H4 (cell line): ENCODE measurements around the gene CNPY1. TPM values are rescaled to one million over a fixed set of nuclear protein-coding genes. Genes with fewer than 3 reads are reported as not detected.

Source experiments
- DNase-seq: peaks from one replicate; pipeline ENCODE4 v3.0.0-alpha.2; 2015; ENCODE audit warnings: low spot score
- total RNA-seq: library from RNA; depleted of rRNA; stranded (reverse); fragments of >200 nt; shearing (Covaris generic); gene quantifications from 2 replicates; pipeline ENCODE4 v1.2.3, GENCODE V29; 2014

CNPY1 gene
- total RNA-seq, 1 experiment from 2014 or later = 0.08 TPM

DNA sequence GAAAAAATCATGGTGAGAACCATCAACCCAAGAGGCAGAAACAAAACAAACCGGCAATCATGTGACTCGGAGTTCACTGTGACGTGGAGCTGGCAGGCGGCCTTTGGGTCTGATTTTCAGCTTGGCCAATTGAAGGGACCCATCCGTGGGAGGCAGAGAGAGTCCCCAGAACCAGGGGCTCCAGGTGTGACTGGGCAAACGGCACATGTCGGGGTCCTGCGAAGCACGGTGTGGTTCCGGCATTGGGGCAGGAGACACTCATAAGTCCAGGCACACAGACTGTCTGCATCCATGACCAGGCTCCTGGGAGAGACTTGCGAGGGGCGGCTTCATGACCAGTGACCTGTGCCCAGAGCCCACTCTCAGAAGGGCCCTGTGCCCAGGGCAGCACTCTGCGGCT lies 12.6 kb upstream of the CNPY1 start:
- DNase-seq = no peak

GRCh38 chr7:155558351-155558750 lies 12.0 kb upstream of the CNPY1 start:
- DNase-seq = no peak

GRCh38 chr7:155557778-155558177 lies 11.4 kb upstream of the CNPY1 start:
- DNase-seq = no peak

GRCh38 chr7:155556763-155557162 lies 10.4 kb upstream of the CNPY1 start:
- no peak for DNase-seq

GRCh38 chr7:155555116-155555695 lies 8.8 kb upstream of the CNPY1 start:
- no peak for DNase-seq

- DNase-seq = no peak
Observed at GRCh38 chr7:155553871-155554270, 7.5 kb upstream of the CNPY1 start.

DNA sequence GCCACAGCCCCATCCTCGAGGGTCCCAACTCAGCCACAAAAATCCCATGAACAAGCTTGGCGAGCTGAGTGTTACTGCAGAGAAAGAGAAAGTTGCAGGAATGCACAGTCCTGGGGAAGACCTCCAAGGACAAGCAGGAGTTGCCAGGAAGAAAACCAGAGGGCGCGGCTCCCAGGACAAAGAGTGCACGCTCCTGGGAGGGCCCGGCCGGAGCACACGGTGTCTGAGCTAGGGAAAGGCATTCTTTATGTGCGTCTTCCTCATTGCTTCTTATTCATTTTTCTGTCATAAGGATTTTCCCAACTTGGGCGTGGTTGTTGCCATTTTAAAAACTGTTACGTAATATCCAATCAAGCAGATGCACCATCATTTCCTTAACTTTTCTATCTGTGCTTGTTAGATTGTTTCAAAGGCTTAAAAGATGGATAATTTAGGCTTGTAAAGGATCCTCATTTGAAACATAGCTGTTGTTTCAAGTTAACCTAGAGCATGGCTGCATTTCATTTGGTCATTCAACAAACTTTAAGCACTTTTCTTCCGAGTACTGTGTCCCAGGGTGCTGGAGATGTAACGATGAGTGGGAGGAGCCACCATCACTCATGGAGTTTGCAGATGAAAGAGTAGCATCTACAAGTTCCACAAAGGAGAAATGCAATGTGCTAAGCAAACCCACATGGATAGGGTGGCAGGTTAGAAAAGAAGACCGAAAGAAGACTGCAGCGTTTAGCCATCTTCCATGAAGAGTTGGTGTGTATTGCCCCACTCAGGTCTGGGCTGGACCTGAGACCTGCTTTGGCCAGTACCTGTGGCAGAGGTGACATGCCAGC lies 5.6 kb upstream of the CNPY1 start:
- DNase-seq = no peak

- no peak for DNase-seq
Observed at GRCh38 chr7:155550916-155551315, 4.6 kb upstream of the CNPY1 start.

DNA sequence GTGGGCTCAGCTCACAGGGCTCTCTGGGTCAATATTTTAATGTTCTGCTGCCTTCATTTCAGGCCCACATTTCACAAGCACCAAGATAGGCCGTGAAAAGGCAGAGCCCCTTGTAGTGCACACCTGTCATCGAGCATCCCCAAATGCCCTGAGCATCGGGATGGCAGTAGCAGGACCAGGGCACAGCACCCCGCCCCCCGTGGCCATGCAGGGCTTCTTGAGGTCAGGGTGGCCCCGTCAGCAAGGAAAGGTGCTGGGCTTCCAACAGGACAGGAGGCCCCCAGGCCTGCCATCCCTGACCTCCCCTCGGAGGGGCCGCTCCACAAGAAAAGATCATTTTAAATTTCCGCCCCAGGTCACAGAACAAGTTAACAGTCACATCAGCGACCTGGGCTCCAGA lies 2.9 kb upstream of the CNPY1 start:
- no peak for DNase-seq

DNA sequence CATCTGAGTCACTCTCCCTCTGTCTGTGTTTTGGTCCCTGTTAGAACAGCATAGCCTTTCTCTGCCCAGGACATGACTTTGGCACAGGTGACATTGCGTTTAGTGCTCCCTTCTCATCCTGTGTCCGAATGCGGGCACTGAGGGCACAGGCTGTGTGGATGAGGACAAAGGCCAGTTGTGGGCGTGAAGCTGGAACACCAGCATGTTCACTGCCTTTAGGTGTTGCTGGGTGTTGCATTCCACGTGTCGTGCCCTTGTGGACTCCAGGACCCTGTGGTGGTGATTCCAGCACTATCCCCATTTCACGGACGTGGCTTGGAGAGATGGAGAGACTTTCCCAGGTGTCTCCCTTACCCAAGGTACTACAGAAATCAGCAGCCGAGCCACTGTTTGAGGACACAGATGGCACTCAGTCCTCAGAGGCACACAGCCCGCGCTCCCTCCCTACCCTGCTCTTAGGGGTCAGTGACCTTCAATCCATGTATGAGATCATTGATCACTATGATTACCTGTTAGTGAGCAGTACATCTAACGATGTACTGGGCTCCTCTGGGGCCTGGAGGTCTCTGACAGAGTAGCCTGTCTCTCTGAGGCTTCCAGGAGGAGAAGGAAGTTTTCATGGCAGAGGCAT lies 917 bp upstream of the CNPY1 start:
- DNase-seq = no peak

GRCh38 chr7:155545348-155545747 lies 1.0 kb downstream of the CNPY1 start:
- no peak for DNase-seq

DNA sequence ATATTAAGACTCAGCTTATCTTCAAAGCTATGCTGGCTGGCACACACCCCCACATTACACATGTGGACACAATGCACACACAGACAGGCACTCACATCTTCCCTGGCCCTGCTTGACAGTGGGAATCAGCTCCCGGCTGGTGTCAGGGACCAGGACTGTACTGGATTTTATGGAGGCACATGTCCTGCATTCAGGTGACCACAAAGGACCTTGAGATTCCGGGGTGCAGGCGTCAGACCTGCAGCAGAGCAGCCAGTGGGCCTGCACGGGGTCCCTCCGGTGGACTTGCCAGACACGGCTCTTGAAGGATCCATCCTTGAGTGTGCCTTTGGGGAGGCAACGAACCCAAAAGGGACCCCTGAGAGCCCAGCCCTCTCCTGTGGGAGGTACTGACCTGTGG lies 1.9 kb downstream of the CNPY1 start:
- no peak for DNase-seq

DNA sequence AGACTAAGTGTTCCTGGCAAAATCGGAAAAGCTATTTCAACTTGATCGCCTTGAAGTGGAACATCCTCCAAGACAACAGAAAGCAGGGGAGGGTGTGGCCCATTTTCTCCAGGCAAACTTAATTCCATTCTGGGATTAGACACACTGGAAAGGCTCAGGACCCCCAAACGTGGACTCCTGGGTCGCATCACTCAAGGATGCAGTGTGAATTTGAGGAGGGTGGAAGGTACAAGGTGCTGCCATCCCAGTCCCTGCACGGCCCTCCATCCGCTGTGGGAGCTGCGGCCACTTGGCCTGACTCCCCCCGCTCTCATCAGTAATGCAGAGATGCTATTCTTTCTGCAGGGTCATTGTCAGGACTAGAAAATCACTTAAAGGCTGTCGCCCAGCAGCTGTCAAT lies 2.4 kb downstream of the CNPY1 start:
- DNase-seq = no peak

- DNase-seq = peak; percentile 42
Observed at GRCh38 chr7:155543011-155543876, 3.1 kb downstream of the CNPY1 start.

DNA sequence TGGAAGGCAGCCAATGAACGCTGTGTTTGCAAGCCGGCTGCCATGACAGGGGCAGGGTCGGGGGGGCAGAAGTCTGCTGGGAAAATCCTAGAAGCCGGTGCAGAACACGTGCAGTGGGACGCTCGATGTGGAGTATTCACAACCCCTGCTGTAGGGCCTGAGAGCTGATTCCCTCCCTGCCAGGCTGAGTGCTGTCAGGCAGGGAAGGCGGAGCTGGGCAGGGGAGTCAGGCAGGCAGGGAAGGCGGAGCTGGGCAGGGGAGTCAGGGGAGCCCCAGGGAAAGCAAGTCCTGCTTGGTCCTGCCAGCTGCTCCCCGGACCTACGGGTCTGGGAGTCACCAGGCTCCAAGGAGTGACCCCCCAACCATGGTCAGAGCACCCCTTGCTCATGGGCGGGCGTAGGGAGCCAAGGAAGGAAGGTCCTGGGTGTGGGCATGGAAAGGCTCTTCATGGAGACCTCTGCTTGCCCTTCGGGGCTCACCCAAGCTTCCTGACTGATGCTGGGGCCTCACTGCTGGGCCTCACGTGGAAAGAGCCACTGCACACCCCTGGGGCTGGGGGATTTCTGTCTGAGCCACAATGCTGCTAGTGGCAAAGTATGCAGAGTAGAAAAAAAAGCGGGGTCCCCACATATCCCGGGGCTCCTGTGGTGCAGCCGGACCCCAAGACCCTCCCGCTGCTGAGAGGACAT lies 4.2 kb downstream of the CNPY1 start:
- no peak for DNase-seq

DNA sequence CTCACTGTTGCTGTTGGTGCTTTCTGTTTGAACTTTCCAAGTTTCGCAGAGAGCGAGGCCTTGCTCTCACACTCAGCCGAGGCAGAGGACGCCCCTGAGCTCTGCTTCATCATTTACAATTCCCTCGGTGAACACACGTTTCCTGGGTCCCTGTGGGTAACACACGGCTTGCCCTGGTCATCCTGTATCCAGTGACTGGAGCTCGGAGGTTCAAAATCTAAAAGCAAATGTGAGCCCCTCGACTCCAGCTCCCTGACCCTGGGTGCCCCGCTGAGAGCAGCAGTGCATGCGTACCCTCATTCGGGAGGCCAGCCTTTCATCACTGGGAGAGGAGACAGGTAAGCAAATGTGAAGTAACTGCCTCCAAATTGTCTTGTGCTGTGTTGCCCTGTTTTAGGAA lies 5.8 kb downstream of the CNPY1 start:
- no peak for DNase-seq

- no peak for DNase-seq
Observed at GRCh38 chr7:155538293-155538692, 8.1 kb downstream of the CNPY1 start.

DNA sequence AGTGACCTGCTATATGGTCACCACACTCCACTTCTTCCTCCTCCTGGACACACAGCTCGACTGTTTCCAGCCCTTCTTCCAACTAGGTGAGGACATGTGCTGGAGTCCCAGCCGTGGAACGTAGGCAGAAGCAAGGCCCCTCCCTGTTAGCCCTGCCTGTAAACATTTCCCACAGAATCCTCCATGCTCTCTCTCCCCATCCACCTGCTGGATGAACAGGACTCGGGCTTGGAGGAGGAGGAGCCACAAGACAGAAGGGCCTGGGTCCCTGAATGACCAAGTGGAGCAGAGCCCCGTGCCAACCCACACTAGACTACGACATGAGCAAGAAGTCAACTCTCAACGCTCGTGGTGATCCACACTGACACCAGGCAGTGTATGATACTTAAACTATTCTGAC lies 9.9 kb downstream of the CNPY1 start:
- no peak for DNase-seq

GRCh38 chr7:155534691-155535090 lies 11.7 kb downstream of the CNPY1 start:
- DNase-seq = no peak

- DNase-seq = no peak
Observed at GRCh38 chr7:155533827-155534690, 12.3 kb downstream of the CNPY1 start.
